ACHN (cell line): ENCODE results near the gene RAG1.
A peak's percentile ranks its signal among the peaks of the same experiment; 100 is the strongest.
"Not testable (repeated sequence)": the region's sequence is repeated elsewhere in the genome, so short reads cannot be mapped to it uniquely, and the experiment has no call there.

Experiments used
- DNase-seq: peaks from one replicate; pipeline ENCODE4 v3.0.0-alpha.2; 2015
- in situ Hi-C: cut with HindIII; loops from 2 replicates; pipeline ENCODE4 v1.10.0; 2017; ENCODE audit warnings: low sequenced_read_pairs, low pct_ligation_motif_present, low pct_unique_long_range_greater_than_20kb

RAG1 gene

DNA sequence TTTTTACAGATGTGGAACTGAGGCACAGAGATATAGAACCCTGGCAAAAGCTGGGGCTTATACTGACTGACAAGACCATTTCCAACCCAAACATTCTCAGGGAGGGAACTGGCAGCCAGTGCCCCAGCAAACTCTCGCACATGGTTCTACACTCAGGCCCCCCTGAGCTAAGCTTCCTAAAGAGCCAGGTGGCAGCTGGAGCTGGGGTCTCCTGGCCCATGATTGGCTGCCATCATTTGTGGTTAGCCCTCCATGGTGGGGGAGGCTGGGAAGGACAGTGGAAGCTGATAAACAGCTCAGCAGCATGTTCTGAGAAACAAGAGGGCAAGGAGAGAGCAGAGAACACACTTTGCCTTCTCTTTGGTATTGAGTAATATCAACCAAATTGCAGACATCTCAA is at the start of gene RAG1:
Gene RAG1 (plus strand): TSS at position 314 of the 400 bp plus-strand sequence. CDS start 5,298 bp downstream, outside the sequence.
- no peak for DNase-seq
- in situ Hi-C loops: no loop called here

DNA sequence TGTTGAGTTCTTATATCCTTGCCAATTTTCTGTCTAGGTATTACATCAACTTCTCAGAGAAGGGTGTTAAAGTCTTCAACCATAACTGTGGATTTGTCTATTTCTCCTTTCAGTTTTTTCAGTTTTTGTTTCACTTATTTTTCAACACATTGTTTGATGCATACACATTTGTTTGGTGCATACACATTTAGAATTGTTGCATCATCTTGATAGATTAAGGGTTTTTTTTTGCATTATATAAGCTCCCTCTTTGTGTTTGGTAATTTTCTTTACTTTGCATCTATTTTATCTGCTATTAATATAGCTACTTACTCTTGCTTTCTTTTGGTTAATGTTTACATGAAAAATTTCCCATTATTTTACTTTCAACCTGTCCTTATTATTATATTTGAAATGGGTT is 37.0 kb upstream of the RAG1 start:
- in situ Hi-C loops: no loop called here
- no peak for DNase-seq

DNA sequence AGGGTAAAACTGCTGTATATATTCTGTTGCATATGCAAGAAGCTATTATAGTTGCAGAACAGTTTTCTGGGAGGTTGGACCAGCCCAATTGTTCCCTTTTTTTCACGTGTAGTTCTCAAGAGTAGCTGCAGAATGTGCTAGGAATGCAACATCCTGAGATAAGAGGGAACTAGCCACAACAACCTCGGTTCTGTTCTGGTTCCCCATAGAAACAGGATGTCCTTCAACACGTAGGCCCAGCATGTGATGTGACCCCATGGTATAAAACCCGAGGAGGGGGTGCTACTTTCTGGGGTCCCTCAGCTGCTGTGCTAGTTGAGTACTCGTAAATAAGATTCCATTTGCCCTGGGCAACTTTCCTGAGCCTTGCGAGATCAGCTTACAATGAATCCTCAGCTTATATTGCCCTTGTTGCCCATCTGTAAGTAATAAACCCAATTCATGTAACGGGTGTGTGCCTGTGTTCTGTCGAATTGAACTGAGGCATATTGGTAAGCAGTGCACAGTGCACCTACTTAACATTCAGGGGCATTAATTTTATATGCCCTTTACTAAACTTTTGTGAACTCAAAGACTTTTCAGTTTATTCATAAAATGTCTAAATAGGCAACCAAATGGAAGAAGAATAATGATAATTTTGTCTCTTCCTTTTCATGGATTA is 34.7 kb upstream of the RAG1 start:
- DNase-seq: no peak

DNA sequence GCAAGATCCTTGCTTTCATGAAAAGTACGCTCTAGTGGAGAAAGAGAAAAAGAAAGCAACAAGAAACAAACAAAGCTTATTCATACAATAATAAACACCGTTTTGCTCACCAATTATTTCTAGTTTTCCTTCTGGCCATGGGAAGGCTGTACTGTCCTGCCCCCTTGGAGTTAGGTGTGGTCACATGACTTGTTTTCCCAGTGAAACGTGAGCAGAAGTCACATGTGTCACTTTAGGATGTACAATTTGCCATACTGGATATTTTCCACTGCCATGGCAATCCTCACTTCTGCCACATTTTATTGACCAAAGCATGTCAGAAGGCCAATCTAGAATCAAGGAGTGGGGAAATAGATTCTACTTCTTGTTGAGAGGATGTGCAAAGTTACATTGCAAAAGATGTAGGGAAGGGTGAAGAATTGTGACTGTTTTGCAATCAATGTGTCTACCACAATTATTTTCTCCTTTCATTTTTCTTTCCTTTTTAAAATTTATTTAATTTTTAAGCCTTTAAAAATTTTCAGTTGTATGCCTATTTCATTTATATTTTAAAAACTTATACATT is 33.4 kb upstream of the RAG1 start:
- in situ Hi-C loops: no loop called here
- no peak for DNase-seq

More for the DNA sequence above, 34.7 kb upstream of the RAG1 start:
- in situ Hi-C loops: no loop called here

DNA sequence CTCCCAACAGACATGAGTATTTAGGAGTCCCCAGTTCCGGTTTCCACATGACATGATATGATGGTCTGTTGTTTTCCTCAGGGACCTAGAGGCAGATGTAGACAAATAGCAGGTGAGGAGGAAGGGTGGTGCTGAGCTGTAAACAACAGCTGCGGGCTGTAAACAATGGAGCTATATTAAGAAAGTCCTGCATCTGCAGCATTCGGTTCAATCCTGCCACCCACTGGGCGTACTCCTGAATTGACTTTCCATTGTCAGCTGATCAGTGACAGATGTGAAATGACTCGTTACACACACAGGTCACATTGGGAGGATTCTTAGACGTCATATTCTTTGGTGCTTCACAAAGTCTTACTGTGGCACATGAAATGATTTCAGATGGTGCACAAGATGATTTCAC is 26.8 kb upstream of the RAG1 start:
- DNase-seq: peak; percentile 27
- in situ Hi-C loops: no loop called here

DNA sequence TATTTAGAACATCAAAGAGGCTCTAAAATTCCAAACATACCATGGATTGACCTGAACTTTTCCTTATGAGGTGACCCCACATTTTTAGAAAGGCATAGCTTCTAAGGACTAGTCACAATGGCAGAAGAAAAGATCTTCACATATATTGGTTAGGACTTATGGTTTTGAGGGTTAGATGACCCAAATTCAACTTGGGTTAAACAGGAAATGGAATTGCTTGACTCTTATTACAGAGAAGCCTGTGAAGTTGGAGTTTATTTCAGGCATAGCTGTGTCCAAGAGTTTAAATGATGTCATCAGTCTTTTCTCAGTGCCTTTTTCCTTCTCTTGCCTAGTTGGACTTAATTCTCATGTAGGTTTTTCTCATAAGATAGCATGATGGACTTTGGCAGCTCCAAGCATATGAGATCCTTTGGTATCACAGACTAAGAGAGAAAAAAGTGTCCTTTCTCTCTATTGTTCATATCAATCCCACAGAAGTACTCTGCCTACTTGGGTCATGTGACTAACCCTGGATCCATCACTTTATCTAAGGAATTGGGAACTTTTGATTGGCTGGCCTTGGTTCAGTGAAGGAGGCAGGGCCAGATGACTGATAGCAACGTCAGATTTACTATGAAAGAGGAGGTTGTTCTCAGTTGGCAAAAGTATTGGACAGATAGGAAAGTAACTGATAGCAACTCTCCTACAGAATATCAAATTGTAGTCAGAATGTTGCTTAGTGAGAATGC is 17.3 kb upstream of the RAG1 start:
- in situ Hi-C loops: no loop called here
- no peak for DNase-seq

DNA sequence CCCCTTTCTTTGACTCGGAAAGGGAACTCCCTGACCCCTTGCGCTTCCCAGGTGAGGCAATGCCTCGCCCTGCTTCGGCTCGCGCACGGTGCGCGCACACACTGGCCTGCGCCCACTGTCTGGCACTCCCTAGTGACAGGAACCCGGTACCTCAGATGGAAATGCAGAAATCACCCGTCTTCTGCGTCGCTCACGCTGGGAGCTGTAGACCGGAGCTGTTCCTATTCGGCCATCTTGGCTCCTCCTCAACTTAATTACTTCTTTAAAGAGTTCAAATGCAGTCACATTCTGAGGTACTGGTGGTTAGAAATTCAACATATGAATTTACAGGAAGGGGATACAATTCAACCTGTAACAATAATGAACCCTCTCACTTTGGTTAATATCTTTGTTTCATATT is 10.4 kb upstream of the RAG1 start:
- in situ Hi-C loops, DNase-seq: not testable (repeated sequence)

DNA sequence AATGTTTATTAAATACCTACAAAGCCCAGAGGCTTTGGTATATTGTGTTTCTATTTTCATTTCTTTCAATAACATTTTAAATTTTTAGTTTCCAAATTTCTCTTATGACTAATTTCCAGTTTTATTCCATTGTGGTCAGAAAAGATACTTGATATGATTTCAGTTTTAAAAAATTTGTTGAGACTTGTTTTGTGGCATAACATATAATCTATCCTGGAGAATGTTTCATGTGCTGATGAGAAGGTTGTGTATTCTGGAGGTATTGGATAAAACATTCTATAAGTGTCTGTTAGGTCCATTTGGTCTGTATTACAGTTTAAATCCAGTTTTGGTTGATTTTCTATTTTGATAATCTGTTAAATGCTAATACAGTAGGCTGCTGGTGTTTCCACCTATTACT is 9.8 kb upstream of the RAG1 start:
- in situ Hi-C loops: no loop called here
- no peak for DNase-seq

DNA sequence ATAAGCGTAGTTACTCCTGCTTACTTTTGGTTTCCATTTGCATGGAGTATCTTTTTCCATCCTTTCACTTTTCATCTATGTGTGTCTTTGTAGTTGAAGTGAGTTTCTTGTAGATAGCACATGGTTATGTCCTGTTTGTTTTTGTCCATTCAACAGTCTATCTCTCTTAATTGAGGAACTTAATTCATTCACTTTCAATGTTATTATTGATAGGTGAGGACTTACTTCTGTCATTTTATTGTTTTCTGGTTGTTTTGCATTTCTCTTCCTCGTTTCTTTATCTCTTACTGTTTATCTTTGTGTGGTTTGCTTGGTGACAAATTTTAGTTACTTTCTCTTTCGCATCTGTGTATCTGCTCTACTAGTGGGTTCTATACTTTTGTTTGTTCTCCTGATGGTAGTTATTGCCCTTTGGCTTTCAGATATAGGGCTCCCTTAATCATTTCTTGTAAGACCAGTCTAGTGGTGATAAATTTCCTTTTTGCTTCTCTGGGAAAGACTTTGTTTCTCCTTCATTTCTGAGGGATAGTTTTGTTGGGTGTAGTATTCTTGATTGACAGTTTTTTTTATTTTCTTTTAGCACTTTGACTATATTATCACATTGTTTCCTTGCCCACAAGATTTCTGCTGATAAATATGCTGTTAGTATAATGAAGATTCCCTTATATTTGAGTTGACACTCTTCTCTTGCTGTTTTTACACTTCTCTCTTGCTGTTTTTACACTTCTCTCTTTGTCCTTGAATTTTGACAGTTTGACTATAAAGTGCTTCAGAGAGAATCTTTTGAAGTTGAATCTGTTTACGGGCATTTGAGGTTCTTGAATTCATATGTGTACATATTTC is 9.0 kb upstream of the RAG1 start:
- DNase-seq: no peak
- in situ Hi-C loops: no loop called here

DNA sequence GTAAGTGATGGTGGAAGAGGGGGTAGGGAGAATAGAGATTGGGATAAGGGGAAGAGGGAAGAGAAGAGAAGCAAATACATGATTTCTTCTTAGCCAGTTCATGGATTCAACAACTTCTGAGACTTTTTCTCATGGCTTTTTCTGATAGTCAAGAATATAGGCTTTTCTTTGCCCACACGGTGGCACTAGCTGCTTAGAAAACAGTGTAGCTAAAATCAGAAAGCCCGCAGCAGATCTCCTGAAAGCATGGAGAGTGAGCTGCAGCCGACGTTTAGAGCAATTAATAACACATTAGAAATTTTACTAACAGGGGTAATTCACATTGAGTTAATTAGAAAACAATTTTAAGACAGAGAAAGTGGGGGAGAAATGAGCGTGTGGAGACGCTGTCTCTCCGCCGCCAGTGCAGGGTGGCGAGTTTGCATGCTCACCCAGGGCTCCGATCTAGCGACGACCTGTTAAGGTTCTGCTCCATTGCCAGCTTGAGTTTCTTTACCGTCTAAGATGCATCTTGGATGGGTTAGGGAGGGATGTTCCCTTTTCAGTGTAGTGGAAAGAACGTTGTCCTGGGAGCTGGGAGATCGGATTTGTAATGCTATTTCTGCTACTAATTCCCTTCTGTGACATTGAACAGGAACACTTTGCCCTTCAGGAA is 3.3 kb upstream of the RAG1 start:
- peak; percentile 54 for DNase-seq
- in situ Hi-C loops: no loop called here

DNA sequence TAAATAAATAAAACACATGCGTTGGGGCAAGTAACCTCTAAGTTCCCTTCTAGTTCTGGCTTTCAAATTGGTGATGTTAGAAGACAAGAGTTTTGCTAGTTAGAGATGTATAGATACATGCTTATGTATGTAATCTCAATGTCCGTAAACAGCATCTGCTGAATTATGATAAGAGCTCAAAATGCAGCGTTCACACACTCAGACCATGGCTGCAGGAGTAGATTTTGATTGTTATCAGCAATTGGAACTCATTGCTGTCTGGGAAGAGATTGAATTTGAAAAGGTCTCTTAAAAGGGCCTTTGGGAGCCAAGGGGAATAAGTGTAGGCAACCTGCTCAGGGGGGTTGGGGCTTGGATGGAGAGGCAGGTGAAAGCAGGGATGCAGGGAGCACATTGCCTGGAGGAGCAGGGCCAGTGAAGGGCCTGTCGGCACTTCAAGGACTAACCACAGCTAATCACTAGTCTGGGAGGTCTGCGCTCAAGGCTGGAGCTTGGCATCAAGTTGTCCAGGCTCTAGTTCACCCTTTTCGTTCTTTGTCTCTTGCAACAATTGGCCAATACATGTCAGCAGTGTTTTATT is 2.7 kb upstream of the RAG1 start:
- in situ Hi-C loops: no loop called here
- no peak for DNase-seq

DNA sequence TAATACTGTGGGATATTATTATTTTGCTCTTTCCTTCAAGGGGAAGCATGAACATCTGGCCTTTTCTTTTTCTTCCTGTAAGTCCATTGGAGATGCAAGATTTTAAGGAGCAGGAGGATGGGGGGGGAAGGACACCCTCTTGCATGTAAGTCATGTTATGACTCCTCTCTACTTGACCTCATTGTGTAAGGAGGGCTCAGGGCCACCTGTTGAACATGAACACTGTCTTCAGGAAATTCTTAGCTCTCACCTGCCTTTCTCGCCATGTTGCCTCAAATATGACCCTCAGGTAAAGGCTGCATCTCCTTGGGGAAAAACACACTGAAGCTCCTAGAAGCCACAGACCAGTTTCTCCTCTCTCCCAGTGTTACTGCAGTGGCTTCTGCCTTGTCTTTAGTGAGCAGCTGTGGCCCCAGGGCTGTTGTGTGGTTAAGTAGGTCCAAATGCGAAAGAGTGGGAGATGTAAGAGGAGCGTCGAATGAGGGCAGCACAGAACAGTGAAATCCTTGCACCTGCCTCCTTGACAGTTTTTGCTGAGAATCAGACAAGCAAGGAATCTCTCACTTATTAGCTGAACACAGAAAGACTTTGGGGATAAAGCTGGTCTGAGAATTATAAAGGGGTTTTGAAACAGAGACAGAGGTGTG is 1.3 kb upstream of the RAG1 start:
- in situ Hi-C loops: no loop called here
- no peak for DNase-seq

DNA sequence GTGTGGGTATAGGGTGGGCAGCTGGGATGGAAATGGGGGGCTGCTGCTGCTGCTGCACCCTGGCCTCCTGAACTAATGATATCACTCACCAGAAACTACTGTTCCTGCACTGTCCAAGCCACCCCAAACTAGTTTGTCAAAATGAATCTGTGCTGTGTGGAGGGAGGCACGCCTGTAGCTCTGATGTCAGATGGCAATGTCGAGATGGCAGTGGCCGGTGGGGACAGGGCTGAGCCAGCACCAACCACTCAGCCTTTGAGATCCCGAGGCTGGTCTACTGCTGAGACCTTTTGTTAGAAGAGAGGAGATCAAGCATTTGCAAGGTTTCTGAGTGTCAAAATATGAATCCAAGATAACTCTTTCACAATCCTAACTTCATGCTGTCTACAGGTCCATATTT is 1.3 kb downstream of the RAG1 start:
- no peak for DNase-seq
- in situ Hi-C loops: no loop called here

DNA sequence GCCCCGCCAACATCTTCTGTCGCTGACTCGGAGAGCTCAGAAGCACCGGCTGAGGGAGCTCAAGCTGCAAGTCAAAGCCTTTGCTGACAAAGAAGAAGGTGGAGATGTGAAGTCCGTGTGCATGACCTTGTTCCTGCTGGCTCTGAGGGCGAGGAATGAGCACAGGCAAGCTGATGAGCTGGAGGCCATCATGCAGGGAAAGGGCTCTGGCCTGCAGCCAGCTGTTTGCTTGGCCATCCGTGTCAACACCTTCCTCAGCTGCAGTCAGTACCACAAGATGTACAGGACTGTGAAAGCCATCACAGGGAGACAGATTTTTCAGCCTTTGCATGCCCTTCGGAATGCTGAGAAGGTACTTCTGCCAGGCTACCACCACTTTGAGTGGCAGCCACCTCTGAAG is 6.7 kb downstream of the RAG1 start:
- DNase-seq: peak; percentile 4
- in situ Hi-C loops: no loop called here

DNA sequence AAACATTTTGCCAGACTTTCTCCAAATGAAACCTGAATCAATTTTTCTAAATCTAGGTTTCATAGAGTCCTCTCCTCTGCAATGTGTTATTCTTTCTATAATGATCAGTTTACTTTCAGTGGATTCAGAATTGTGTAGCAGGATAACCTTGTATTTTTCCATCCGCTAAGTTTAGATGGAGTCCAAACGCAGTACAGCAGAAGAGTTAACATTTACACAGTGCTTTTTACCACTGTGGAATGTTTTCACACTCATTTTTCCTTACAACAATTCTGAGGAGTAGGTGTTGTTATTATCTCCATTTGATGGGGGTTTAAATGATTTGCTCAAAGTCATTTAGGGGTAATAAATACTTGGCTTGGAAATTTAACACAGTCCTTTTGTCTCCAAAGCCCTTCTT is 9.6 kb downstream of the RAG1 start:
- DNase-seq: no peak

DNA sequence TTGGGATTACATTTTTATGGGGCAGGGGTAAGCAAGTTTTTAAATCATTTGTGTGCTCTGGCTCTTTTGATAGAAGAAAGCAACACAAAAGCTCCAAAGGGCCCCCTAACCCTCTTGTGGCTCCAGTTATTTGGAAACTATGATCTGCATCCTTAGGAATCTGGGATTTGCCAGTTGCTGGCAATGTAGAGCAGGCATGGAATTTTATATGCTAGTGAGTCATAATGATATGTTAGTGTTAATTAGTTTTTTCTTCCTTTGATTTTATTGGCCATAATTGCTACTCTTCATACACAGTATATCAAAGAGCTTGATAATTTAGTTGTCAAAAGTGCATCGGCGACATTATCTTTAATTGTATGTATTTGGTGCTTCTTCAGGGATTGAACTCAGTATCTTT is 10.1 kb downstream of the RAG1 start:
- no peak for DNase-seq
- in situ Hi-C loops: no loop called here

More for the DNA sequence above, 9.6 kb downstream of the RAG1 start:
- in situ Hi-C loops: no loop called here

DNA sequence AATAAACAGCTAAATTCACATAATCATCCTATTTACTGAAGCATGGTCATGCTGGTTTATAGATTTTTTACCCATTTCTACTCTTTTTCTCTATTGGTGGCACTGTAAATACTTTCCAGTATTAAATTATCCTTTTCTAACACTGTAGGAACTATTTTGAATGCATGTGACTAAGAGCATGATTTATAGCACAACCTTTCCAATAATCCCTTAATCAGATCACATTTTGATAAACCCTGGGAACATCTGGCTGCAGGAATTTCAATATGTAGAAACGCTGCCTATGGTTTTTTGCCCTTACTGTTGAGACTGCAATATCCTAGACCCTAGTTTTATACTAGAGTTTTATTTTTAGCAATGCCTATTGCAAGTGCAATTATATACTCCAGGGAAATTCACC is 10.7 kb downstream of the RAG1 start:
- in situ Hi-C loops: no loop called here
- DNase-seq: no peak

DNA sequence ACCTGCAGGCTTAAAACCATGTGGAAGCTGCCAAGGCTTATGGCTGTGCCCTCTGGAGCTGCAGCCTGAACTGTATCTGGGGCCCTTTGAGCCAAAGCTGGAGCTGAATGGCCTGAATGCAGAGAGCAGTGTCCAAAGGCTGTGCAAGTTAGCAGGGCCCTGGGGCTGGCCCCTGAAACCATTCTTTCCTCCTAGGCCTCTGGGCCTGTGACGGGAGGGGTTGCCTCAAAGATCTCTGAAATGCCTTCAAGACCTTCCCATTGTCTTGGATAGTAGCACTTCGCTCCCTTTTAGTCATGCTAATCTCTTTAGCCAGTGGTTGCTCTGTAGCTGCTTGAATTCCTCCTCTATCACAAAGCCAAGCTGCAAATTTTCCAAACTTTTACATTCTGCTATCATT is 13.7 kb downstream of the RAG1 start:
- DNase-seq: no peak
- in situ Hi-C loops: no loop called here
